Measurements from ENCODE around the gene ZNF891. TPM values are rescaled to one million over a fixed set of nuclear protein-coding genes. Genes with fewer than 3 reads are reported as not detected.

ZNF891 gene
- total RNA-seq, 1 donor from 2014 or later: 1.1 TPM

DNA sequence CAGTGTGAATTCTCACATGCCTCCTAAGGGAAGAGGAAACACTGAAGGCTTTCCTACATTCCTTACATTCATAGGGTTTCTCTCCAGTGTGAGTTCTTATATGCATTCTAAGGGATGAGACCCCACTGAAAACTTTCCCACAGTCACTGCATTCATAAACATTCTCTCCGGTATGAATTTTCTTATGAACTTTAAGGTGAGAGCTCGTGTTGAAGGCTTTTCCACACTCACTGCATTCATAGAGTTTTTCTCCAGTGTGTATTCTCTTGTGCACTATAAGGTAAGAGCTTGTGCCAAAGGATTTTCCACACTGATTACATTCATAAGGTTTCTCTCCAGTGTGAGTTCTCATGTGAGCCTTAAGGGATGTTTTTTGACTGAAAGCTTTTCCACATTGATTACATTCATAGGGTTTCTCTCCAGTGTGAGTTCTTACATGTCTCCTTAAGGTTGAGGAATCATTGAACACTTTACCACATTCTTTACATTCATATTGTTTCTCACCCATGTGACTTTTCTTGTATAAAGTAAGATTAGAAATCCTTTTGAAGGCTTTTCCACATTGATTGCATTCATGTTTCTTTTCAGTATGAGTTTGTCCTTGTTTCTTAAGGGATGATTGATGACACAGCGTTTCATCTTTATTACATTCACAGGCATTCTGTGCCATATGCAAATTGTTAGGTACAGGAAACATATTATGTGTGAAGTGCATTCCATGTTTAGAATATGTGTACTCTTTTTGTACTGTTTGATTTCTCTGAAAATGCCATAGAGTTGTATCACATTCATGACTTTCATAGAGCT, 9.5 kb downstream of the ZNF891 start:
- Histone ChIP-seq H3K9me3 (replicated peaks) (peaks cover 100% of the 10 kb centered on the region), H3K4me1 (no peaks in the 10 kb centered on the region), H3K27me3 (ENCODE audit: low read depth) (no peaks in the 10 kb centered on the region), H3K4me3 (no peak overlapping the region), H3K27ac (replicated peaks) (no peak overlapping the region), H3K36me3 (peaks cover 100% of the 10 kb centered on the region)
- intact Hi-C loops (cut with micrococcal nuclease): no loop called here
- DNase-seq: no peak
- TF ChIP-seq CTCF (IDR thresholded peaks at IDR 0.05; ENCODE audit: borderline replicate concordance): no peak

GRCh38 chr12:133108150-133108549, 21.9 kb downstream of the ZNF891 start:
- intact Hi-C loops (cut with micrococcal nuclease): no loop called here
- no peak overlapping the region for H3K27ac ChIP-seq (replicated peaks)
- H3K27me3 ChIP-seq (ENCODE audit: low read depth): no peaks in the 10 kb centered on the region
- no peak for DNase-seq
- no peaks in the 10 kb centered on the region for H3K4me1 ChIP-seq
- H3K9me3 ChIP-seq (replicated peaks): peaks cover 100% of the 10 kb centered on the region
- peaks cover 94% of the 10 kb centered on the region for H3K36me3 ChIP-seq
- TF ChIP-seq CTCF (IDR thresholded peaks at IDR 0.05; ENCODE audit: borderline replicate concordance): no peak
- no peak overlapping the region for H3K4me3 ChIP-seq

GRCh38 chr12:133107121-133107520, 23.0 kb downstream of the ZNF891 start:
- Histone ChIP-seq H3K36me3 (peaks cover 97% of the 10 kb centered on the region), H3K9me3 (replicated peaks) (peaks cover 100% of the 10 kb centered on the region), H3K27ac (replicated peaks) (no peak overlapping the region), H3K27me3 (ENCODE audit: low read depth) (no peaks in the 10 kb centered on the region), H3K4me1 (no peaks in the 10 kb centered on the region), H3K4me3 (no peak overlapping the region)
- DNase-seq: no peak
- TF ChIP-seq CTCF (IDR thresholded peaks at IDR 0.05; ENCODE audit: borderline replicate concordance): no peak
- intact Hi-C loops (cut with micrococcal nuclease): no loop called here

DNA sequence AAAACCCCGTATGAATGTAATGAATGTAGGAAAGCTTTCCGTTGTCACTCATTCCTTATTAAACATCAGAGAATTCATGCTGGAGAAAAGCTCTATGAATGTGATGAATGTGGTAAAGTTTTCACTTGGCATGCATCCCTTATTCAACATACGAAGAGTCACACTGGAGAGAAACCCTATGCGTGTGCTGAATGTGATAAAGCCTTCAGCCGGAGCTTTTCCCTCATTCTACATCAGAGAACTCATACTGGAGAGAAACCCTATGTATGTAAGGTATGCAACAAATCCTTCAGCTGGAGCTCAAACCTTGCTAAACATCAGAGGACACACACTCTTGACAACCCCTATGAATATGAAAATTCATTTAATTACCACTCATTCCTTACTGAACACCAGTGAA, 23.8 kb downstream of the ZNF891 start:
- intact Hi-C loops (cut with micrococcal nuclease): no loop called here
- Histone ChIP-seq H3K27ac (replicated peaks) (no peak overlapping the region), H3K4me1 (no peaks in the 10 kb centered on the region), H3K27me3 (ENCODE audit: low read depth) (no peaks in the 10 kb centered on the region), H3K4me3 (no peak overlapping the region), H3K9me3 (replicated peaks) (peaks cover 100% of the 10 kb centered on the region), H3K36me3 (peaks cover 100% of the 10 kb centered on the region)
- TF ChIP-seq CTCF (IDR thresholded peaks at IDR 0.05; ENCODE audit: borderline replicate concordance): no peak
- no peak for DNase-seq

DNA sequence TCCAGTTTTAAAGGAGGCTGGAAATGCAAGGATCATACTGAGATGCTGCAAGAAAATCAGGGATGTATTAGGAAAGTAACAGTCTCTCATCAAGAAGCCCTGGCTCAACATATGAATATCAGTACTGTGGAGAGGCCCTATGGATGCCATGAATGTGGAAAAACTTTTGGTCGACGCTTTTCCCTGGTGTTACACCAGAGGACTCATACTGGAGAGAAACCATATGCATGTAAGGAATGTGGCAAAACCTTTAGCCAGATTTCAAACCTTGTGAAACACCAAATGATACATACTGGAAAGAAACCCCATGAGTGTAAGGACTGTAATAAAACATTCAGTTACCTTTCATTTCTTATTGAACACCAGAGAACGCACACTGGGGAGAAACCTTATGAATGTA, 24.5 kb downstream of the ZNF891 start:
- Histone ChIP-seq H3K27me3 (ENCODE audit: low read depth) (no peaks in the 10 kb centered on the region), H3K4me3 (no peak overlapping the region), H3K36me3 (peaks cover 100% of the 10 kb centered on the region), H3K27ac (replicated peaks) (no peak overlapping the region), H3K9me3 (replicated peaks) (peaks cover 100% of the 10 kb centered on the region), H3K4me1 (no peaks in the 10 kb centered on the region)
- no peak for TF ChIP-seq CTCF (IDR thresholded peaks at IDR 0.05; ENCODE audit: borderline replicate concordance)
- DNase-seq: no peak
- intact Hi-C loops (cut with micrococcal nuclease): no loop called here
